Epidermal melanocyte (primary cell): ENCODE data around the gene SHANK1.
"Not testable (repeated sequence)": the region's sequence is repeated elsewhere in the genome, so short reads cannot be mapped to it uniquely, and the experiment has no call there.

Experiments
- DNase-seq: peaks from one replicate; pipeline ENCODE4 v3.0.0; 2011; ENCODE audit warnings: low spot score; ENCODE audit not compliant: insufficient read length

The SHANK1 gene

DNA sequence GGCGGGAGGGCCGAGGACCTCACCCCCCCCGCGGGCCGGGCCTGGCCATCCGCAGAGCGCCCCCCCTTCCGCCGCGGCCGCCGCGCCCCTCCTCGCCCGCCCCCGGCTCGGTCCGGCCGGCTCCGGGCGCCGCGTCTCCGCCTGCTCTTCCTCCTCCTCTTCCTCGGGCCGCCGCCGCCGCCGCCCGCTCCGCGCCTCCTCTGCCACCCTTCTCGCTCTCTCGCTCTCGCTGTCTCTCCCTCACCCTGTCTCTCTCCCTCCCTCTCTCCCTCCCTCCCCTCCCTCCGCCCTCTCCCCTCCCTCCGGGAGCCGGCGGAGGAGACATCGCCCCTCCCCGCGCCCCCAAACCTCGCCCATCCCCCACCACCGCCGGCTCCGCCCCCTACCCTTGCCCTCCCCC, at the start of gene SHANK1:
SHANK1 (minus strand) TSS at position 237 of the 400 bp plus-strand sequence. CDS start 2,883 bp downstream, outside the sequence.
- no peak for DNase-seq

DNA sequence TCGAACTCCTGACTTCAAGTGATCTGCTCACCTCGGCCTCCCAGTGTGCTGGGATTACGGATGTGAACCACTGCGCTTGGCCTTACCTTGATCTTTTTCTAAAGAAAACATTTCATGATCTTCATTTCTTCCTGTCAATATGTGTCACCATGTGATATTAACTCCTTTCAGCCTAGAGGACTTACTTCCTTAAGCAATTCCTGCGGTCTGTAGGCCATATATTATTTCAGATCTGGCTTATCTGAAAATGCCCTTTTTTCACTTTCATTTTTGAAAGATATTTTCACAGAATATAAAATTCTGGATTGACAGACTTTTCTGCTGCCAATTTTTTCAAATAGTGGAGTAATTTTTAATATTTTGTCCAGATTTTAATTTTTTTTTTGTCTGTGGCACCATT, 48.7 kb upstream of the SHANK1 start:
- DNase-seq, result no peak

DNA sequence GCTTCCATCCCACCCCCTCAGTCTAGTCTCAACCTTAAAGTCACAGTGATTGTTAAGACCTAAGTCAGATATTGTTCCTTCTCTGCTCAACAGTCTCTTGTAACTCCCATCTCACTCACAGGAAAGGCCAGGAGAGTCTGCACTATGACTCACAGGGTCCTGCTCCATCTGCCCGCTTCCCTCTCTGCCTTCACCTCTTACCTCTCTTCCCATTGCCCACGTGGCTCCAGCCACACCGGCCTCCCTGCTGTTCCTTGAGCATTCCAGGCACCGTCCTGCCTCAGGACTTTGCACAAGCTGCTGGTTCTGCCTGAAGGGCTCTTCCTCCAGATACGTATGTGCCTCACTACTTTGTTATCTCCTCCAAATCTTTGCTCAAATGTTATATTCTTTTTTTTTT, 47.7 kb upstream of the SHANK1 start:
- not testable (repeated sequence) for DNase-seq

DNA sequence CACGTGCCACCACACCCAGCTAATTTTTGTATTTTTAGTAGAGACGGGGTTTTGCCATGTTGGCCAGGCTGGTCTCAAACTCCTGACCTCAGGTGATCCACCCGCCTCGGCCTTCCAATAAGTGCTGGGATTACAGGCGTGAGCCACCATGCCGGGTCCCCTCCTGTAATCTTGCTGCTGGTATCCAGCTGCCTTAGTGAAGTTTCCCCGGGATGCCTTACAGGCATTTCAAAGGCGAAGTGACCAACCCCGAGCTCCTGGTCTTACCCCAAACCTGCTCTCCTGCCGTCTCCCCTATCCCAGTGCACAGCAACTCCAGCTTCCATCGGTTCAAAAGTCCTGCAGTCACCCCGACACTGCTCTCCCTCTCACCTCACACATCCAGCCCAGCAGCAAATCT, 47.1 kb upstream of the SHANK1 start:
- not testable (repeated sequence) for DNase-seq

DNA sequence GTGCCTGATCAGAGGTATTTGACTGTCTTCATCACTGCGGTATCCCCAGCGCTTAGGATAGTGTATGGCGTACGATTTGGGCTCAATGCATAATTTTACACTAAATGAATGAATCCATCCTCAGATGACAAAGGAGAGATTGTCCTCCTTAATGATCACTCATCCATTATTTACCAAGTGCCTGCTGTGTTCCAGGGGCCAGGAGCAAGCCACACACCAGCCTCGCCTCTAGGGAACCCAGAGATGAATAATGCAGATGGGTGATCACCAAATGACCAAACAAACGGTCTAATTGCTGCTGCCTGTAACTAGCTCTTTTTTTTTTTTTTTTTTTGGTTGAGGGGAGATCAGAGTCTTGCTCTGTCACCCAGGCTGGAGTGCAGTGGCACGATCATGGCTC, 44.8 kb upstream of the SHANK1 start:
- no peak for DNase-seq

DNA sequence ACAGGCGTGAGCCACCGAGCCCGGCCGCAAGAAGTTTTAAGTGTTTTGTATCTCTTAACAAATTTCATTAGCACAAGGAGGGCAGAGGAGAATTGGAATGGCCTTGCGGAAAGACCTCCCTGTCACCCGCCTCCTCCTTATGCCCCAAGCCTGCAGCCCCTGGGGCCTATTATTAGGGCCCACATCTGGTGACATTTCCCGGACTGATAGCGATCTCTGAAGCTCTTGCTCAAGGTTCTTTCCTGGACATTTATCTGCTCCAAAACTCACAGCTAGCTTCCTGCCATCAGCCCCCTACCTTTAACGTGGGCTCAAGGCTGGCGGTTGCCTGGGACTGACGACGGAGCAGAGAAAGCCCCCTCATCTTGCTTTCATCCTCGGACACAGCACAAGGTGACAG, 43.9 kb upstream of the SHANK1 start:
- DNase-seq, result not testable (repeated sequence)

DNA sequence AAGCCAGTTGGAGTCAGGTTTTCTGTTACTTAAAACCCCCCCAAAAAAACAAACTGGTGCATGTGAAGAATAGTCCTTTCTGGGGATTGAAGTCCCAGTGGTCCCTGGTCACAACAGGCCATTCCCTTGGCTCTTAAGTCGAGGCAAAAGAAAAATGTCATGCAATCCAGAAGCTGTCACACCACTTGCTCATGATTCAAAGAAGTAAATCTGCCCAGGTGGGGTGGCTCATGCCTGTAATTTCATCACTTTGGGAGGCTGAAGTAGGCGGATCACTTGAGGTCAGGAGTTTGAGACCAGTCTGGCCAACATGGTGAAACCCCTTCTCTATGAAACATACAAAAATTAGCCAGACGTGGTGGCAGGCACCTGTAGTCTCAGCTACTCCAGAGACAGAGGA, 41.9 kb upstream of the SHANK1 start:
- DNase-seq, result not testable (repeated sequence)

DNA sequence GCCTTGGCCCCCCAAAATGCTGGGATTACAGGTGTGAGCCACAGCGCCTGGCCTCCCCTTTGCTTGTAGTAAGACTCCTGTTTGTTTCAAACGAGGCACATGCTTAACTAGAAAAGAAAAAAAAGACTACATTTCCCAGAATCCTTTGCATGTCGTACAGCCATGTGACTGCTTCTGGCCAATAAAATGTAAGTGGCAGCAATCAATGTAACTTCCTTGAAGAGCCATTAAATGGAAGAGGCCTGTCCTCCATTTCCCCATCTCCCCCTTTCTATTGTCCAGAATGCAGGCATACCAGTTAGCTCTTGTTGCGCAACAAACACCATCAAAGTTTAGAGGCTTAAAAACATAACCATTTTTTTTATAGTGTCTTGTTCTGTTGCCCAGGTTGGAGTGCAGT, 40.3 kb upstream of the SHANK1 start:
- no peak for DNase-seq

DNA sequence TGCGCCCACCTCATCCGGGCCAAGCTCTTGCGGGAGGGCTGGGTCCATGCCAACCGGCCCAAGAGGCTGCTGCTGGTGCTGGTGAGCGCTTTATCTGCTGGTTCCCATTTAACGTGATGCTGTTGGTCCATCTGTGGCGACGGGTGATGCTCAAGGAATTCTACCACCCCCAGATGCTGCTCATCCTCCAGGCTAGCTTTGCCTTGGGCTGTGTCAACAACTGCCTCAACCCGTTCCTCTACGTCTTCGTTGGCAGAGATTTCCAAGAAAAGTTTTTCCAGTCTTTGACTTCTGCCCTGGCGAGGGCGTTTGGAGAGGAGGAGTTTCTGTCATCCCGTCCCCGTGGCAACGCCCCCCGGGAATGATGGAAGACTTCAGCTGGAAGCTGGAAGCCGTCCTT, 39.5 kb upstream of the SHANK1 start:
- DNase-seq, result not testable (repeated sequence)

DNA sequence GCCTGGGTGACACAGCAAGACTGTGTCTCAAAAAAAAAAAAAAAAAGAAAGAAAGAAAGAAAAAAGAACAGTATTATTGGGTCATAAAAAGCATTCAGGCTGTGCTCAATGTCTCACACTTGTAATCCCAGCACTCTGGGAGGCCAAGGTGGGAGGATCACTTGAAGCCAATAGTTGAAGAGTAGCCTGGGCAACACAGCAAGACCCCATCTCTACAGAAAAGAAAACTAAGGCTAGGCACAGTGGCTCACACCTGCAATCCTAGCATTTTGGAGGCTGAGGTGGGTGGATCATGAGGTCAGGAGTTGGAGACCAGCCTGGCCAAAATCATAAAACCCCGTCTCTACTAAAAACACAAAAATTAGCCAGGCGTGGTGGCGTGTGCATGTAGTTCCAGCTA, 38.0 kb upstream of the SHANK1 start:
- not testable (repeated sequence) for DNase-seq

DNA sequence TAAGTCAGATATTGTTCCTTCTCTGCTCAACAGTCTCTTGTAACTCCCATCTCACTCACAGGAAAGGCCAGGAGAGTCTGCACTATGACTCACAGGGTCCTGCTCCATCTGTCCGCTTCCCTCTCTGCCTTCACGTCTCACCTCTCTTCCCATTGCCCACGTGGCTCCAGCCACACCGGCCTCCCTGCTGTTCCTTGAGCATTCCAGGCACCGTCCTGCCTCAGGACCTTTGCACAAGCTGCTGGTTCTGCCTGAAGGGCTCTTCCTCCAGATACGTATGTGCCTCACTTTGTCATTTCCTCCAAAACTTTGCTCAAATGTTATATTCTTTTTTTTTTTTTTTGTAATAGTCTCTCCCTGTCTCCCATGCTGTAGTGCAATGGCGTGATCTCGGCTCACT, 36.6 kb upstream of the SHANK1 start:
- DNase-seq, result not testable (repeated sequence)

DNA sequence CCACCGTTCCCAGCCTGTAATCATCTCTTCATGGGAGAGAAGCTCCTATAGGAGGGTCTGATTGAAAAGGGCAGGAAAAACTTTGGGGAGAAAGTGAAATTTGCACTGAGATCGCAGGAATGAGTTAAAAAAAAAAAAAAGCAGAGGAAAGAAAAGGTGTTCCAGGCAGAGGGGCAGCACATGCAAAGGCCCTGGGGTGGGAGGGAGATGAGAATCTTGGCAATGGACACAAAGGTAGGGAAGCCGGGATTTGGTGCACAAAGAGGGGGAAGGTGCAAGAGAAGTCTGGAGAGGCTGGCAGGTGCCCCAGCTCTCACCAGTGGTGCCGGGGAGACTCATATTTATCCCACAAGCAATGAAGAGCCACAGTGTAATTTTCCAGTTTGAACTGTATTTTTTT, 34.3 kb upstream of the SHANK1 start:
- no peak for DNase-seq

DNA sequence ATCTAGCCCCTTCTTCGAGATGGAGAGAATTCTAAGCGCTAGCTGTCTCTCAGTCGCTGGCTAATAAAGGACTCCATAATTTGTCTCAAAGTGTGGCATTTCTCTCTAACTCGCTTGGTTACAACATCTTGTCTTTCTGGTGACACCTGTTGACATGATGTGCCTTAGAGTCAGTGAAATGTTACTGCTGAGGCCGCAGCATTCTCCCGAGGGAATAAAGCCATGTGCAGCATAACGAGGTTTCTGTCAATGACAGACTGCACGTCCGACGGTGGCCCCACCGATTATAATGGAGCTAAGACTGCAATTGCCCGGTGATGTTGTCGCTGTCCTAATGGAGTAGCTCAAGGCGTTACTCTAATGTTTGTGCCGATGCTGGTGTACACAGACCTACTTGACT, 30.4 kb upstream of the SHANK1 start:
- no peak for DNase-seq

DNA sequence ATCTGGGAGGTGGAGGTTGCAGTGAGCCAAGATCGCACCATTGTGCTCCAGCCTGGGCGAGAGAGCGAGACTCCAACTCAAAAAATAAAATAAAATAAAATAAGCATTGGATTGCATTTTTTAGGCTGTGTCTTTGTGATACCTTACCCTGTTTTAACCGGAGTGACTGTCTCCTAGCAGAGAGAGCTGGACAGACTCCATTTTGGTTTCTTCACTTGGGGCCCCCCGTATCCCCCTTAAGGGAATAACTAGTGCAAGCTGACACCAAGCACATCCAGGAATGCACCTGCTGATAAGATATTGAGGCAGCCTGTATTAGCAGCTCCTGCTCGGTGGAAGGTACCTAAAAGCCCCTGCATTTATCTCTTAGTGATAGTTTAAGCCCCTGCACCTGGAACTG, 29.9 kb upstream of the SHANK1 start:
- DNase-seq, result no peak

DNA sequence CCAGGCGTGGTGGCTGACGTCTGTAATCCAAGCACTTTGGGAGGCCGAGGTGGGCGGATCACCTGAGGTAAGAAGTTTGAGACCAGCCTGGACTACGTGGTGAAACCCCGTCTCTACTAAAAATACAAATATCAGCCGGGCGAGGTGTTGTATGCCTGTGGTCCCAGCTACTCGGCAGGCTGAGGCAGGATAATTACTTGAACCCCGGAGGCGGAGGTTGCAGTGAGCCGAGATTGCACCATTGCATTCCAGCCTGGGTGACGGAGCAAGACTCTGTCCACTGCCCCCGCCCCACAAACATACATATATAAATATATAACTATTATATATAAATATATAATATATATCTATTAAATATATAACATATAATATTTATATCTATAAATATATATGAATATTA, 27.5 kb upstream of the SHANK1 start:
- not testable (repeated sequence) for DNase-seq

DNA sequence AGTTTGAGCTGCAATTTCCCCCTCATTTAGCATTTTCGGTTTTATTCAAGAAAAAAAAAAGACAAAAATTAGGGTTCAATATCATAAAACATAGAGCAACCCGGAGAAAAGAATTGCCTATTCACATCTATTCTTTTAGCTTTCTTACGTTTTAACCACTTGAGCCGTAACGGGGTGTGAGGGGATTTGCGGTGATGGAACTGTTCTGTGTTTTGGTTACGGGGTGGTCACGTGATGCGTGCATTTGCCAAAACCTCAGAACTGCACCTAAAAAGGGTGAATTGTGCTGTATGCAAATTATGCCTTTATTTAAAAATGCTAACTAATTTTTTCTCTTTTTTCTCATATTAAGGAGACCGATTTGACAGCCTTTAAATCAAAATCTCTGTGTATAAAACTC, 25.6 kb upstream of the SHANK1 start:
- no peak for DNase-seq

DNA sequence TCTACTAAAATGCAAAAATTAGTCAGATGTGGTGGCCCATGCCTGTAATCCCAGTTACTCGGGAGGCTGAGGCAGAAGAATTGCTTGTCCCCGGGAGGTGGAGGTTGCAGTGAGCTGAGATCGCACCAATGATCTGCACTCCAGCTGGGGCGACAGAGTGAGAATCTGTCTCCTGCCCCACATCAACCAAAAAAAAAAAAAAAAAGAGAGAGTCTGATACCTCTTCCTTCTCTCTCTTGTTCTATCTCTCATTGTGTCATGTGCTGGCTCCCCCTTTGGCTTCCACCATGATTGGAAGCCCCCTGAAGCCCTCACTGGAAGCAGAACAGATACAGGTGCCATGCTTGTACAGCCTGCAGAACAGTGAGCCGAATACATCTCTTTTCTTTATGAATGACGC, 23.9 kb upstream of the SHANK1 start:
- no peak for DNase-seq

DNA sequence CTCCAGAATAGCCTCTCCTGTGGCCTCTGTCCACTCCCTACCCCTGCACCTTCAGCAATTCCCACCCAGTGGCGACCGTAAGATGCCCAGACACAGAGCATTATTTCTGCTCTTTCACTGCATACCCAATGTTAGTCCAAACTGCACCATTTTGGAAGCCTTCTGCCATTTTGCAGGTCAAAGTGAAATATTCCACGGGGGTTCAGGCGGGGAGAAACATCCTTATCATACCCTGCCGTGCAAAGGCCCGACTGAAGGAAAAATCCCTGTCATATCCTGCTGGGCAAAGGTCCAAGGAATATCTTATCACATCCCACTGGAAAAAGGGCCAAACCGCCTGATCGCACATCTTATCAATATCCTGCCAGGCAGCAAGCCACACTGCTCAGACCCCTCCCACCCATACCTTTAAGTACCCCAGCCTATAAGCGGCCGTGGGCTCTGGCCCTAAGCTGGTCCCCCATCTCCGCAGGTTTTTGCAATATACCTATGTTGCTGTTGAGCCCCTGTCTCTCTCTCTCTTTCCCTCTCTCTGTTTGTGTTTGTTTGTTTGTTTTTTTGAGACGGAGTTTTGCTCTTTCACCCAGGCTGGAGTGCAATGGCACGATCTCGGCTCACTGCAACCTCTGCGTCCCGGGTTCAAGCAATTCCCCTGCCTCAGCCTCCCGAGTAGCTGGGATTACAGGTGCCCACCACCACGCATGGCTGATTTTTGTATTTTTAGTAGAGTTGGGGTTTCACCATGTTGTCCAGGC, 21.8 kb upstream of the SHANK1 start:
- DNase-seq, result no peak

DNA sequence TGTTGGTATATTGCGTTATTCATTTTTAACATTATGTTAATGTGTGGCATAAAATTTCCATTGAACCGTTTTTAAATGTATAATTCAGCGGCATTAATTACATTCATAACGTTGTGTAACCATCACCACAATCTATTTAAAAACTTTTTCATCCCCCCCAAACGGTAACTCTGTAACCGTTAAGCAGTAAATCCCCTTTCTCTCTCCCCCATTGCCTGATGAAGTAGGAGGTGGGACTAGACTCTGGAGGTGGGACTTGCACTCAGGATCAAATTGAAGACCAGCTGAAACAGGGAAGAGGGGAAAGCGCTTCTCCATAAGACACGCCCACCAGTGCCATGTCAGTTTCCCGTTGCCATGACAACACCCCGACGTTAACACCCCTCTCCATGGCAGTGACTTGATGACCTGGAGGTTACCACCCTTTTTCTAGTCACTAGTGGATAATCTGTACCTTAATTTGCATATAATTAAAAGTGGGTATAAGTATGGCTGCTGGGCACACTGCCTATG, 20.4 kb upstream of the SHANK1 start:
- no peak for DNase-seq

DNA sequence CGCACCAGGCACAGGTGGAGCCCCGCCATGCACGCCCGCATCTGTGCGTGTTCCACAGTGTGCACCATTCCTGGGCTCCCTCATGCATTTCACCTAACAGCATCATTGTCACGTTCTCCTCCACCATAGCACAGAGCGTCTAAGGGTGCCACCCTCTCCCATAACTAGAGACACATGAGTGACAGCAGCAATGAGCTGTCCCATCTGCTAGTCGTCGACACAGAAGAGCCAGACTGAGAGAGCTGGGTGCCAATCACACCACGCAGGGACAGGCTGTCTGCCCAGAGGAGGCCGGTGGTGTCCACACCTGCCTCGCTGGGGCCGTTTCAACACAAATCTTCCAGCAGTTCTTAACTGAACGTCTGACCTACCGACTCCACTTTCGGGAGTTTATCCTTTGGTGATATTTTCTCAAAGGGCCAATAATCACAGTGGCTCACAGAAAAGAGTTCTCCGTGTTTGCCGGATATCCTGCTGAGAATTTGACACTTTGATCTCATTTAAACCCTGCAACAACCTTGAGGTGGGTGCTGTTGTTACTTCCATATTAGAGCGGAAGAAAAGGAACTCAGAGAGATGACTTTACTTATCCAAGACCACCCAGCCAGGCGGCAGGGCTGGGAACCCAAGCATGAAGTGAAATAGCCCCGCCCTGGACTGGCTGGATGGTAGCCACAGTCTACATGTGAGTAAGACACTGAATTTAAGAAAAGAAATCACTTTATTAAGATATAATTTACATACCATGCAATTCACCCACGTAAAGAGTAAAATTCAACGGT, 19.7 kb upstream of the SHANK1 start:
- no peak for DNase-seq

DNA sequence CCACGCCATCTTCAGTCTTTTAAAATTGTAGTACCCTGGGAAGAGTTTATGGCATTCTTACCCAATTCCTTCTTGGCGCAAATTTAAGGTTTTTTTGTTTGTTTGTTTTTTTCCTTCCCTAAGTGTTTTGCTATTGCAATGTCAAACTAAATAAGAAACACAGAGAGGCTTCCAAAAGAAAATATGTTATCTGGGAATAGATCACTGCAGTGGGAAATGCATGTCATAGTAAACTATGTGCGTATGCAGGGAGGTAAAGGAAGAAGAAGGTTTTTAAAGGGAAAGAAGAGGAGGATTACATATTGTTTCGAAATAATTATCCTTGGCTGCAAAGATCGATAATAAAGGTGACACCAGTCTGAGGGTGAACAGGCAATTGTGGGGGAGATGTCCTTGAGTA, 16.7 kb upstream of the SHANK1 start:
- no peak for DNase-seq

DNA sequence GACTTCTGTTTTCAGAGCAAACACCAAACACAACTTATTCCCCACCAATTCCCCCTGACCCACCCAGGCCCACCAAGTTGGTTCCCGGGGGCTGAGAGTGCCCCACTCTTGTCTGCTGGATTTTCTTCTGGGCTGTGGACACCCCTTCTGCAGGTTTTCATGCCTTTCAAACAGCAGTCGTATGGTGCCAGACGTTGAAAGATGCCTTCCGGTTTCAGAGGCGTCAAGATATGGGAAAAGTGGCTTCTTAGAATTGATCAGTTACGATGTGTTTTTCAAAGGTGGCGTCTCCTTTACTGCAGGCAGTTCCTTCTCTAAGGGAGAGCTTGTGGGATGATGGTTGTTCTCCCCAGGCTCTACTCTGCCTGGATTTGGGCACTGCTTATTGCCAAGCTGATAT, 16.3 kb upstream of the SHANK1 start:
- DNase-seq, result no peak

DNA sequence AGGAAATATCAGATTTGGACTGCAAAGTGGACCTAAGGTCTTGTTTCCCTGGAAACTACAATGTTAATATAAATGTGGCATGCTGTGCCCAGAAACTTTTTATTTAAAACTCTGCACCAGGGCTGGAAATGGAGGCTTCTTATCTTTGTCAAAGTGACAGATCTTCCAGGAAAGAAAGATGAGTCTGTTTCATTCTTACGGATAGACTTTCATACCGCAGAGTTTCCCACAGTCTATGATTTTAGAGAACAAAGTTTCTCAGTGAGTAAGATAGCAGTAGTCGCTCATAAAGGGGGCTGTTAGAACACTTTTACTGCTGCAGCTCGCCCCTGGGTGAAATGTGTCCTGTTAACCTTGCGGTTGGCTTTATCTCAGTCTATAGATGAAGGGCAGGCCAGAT, 10.3 kb upstream of the SHANK1 start:
- DNase-seq, result peak; percentile 6
